ENCODE results near the gene ODAPH. TPM values are rescaled to one million over a fixed set of nuclear protein-coding genes. Genes with fewer than 3 reads are reported as not detected.
"Not testable (repeated sequence)": the region's sequence is repeated elsewhere in the genome, so short reads cannot be mapped to it uniquely, and the experiment has no call there.

The ODAPH gene, protein sequence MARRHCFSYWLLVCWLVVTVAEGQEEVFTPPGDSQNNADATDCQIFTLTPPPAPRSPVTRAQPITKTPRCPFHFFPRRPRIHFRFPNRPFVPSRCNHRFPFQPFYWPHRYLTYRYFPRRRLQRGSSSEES
- total RNA-seq = not detected

DNA sequence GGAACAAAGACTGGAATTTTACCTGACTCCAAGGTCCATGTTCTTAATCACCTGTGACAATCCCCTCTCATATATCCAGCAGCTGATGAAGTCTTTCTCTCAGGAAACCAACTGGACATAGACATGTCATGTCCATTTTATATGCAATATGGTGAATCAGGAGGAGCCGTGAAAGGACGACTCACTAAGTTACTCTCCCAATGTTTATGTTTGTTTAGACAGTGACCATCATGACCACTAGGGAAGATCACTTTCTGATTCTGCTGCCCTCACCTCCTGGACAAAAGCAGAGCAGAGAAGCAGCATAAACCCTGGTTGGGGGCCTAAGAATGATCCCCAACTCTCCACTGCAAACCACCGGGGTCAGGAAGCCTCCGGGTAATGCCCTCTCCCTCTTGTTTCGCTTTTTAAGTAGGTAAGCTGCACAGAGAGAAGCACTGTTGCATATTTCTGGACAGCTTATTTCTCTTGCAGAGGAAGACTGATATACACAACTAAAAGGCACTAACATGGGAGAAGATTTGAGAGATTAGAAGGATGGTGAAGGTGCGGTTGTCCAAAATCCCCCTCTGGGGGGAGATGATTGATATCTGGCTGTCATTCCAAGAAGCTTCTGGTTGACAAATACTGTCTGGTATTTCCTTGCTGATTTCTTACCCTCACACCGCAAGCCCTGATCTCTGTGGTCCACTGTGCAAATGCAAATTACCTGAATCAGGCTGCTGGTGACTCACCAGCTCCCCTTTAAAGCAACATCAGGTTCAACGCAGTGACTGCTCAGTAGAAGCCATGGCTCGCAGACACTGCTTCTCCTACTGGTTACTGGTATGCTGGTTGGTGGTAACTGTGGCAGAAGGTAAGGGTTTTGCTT is at the start of gene ODAPH:
ODAPH (plus strand) TSS at position 773 of the 871 bp plus-strand sequence; CDS start at position 790, 17 bp downstream.
- no peak for DNase-seq

DNA sequence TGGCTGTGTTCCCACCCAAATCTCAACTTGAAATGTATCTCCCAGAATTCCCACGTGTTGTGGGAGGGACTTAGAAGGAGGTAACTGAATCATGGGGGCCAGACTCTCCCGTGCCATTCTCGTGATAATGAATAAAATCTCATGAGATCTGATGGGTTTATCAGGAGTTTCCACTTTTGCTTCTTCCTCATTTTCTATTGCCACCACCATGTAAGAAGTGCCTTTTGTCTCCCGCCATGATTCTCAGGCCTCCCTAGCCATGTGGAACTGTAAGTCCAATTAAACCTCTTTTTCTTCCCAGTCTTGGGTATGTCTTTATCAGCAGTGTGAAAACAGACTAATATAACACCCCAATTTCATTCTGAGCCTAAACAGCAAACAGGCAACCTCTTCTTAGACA is 46.3 kb upstream of the ODAPH start:
- not testable (repeated sequence) for DNase-seq

DNA sequence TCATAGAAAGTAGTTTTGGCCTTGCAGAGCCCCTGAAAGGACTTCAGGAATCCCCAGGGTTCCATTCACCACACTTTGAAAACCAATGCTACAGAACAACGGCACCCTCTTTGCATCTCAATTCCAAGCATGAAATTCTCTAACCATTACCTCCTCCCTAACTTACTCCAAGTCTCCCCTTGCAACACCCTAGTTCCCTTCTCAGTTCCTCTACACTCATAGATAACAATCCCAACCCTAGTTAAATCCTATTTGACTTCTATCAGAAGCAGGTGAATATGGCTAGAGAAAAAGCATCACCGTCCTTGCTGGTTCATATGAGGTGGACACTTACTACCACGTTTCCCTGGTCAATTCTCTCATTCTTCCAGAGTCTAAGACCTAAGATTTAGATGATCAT is 44.0 kb upstream of the ODAPH start:
- no peak for DNase-seq

DNA sequence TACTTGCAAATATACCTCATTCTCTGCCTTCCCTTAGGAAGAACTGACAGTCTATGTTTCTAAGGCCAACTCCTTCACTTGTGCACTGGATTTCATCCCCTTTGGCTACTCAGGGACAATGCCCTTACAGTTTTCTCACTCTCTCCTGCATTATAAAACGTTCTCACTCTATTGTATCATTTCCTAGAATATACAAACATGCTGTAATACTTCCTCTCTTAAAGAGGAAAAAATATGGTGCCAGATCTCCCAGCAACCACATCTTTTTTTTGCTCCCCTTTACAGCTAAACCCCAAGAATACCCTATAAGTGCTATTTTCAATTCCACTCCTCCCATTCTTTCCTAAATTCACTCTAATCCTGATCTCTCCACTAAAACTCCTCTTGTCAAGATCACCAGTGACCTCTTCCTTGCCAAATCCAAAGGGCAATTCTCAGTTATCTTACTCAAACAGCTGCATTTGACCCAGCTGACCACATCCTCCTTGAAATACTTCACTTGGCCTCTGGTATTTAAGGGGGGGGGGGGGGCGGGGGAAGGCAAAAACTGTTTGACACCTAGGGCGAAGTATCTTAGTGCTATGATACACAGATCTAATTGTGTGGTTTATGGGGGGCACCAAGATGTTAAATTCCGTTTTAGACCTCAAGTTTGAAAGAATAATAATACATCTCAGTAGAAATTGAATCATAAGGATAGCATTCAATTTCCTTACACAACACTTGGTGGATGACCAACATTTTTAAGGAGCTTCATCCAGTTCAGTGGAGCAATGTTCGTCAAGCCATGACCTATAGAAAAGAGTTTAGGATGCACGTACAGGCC is 43.3 kb upstream of the ODAPH start:
- DNase-seq = no peak

DNA sequence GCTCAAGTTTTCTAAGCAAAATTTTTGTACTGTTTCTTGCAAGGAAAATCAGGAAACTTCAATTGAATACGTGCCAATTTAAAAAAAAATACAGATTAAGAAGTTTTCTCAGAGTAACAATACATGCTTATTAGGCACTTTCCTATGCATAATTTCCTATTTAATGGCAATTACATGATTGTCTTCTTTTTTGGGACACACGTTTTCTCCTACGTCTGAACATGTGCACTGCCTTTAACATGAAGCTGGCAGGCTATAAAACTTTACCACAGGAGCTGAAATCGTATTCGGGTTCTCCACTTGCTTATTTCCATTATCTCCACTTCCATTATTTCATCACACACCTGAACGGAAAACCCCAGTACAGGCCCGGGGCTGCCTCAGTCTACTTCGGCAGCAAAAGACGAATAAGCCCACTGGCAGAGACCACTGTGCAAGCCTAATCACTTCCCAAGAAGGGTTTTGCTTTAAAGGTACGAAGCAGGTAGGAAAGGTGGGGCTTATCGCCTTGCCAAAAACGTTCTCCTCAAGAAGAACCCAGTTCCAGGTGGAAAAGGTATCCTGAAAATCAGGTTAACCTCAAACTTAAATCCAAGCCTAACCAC is 42.2 kb upstream of the ODAPH start:
- no peak for DNase-seq

DNA sequence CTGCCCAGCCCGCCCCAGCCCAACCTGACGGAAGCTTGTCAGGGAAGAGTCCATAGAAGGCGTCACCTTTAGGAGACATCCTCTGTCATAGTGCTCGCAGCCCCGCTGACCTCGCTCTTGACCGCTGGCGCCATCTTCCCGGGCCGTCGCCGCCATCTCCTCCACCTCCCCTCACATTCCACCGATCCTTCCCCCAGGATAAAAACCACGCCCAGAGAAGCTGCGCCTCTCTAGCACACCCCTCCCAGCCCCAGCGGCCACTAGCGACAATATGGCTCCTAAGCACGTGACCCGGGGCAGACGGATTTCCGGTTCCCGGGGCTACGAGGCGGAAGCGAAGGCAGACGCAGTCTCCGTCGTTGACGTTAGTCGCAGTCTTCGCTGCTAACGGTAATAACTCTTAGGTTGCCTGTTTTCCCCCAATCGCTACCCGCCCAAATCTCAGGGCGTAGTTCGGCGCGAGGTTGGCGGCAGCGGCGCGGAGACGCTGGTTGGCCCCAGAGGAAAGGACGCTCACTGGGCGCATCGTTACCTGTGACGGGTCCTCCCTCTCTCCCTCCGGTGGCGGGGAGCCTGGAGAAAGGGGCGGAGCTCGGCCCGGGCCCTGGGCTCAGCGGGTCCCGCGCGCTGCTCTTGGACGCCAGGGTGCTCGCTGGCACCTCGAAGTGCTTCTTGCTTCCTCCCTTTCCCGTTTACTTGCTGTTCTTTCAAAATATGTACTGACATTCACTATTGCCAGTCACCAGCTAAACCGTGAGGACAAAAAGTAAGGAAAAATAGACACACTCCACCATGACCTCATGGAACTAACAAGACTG is 41.5 kb upstream of the ODAPH start, which contains the start of the genes RCHY1 and THAP6:
RCHY1 (minus strand) TSS at position 273 of the 818 bp plus-strand sequence; CDS start at position 156, 117 bp downstream.
THAP6 (plus strand) TSS at position 343 of the 818 bp plus-strand sequence. CDS start 980 bp downstream, outside the sequence.
- peak; percentile 95 for DNase-seq

DNA sequence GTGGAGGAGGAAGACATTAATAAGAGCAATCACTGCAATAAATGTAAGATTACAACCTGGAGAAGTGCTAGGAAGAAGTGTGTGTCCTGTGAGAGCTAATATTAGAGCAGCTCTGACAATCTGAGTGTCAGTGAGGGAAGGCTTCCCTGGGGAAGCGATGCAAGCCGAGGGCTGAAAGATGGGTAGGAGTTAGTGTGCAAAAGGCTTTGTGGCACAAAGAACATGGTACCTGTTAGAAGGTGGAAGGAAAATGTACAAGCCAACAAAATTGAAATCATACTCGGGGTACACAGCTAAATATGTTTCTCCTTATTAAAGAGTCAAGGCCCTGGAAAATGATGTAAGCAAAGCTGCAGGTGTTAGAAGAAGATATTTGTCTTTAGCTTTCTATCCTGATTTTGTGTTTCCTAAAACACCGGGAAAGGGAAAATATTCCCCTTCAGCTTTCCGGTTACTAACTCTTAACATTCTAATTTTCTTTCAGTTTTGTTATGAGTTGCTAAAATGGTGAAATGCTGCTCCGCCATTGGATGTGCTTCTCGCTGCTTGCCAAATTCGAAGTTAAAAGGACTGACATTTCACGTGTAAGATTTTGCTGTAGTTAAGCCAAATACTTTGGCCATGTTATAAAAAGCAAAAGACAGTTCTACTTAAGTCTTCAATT is 40.8 kb upstream of the ODAPH start:
- no peak for DNase-seq

DNA sequence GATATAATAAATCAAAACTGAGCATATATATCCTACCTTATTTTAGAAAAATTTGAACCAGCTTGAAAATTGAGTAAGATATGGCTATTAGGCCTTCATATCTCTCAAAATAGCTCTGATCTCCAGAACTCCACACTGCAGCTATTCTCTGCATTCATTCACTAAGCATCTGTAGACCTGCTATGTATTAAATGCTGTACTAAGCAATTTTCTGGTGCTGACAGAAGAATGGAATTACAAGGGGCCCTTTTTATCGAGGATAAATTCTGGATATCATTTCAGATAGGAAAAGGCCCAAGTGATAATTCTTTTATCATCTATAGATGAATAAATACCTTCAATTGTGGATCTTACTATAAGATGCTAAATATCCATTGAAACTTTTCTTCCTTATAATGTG is 39.7 kb upstream of the ODAPH start:
- DNase-seq = no peak

DNA sequence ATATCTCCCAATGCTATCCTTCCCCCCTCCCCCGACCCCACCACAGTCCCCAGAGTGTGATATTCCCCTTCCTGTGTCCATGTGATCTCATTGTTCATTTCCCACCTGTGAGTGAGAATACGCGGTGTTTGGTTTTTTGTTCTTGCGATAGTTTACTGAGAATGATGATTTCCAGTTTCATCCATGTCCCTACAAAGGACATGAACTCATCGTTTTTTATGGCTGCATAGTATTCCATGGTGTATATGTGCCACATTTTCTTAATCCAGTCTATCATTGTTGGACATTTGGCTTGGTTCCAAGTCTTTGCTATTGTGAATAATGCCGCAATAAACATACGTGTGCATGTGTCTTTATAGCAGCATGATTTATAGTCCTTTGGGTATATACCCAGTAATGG is 36.4 kb upstream of the ODAPH start:
- not testable (repeated sequence) for DNase-seq

DNA sequence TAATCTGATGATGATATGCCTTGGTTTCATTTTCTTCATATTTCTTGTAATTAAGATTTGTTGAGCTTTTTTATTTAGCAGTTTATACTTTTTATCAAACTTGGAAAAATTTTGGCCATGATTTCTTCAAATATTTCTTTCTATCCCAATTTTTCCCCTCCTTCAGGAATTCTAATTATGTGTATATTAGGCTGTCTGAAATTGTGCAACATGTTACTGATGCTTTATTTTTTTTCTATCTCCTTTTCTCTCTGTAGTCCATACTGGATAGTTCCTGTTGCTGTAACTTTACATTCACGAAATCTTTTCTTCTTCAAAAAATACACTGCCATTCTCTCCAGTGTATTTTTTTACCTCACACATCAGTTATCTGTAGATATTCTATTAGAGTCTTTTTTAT is 30.8 kb upstream of the ODAPH start:
- no peak for DNase-seq

DNA sequence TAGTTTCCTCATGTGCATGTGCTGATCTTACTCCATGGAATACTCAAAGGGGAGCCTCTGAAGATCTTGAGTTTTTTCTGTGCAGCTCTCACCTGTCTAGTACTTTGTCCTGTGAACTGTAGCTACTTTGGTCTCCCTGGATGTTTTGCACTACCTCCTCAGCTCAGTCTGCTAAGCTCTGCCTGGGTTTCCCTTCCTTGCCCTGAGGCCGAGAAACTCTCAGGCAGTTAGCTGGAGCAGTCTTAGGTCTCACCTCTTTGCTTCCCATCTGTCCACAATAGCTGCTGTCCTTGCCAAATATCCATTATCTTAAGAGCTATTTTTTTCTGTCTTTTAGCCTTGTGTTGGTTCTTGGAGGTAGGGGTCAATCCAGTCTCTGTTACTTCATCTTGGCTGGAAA is 30.0 kb upstream of the ODAPH start:
- no peak for DNase-seq

DNA sequence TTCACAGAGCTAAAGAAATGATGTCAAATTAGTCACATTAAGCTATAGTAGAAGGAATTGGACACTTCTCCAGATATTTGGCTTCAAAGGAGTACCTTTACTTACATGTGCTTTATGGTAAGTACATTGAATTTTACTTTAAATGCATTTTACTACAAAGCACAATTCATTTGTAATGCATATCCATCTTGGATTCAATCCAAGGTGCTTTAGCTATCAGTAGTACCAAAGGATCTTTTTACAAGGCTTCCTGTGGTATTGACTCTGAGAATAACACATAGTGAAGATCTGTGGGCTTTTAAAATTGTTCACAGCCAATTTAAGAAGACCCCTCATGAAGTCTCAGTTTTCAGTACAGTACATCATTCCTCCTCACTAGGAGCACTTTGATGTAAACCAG is 28.4 kb upstream of the ODAPH start:
- DNase-seq = no peak

DNA sequence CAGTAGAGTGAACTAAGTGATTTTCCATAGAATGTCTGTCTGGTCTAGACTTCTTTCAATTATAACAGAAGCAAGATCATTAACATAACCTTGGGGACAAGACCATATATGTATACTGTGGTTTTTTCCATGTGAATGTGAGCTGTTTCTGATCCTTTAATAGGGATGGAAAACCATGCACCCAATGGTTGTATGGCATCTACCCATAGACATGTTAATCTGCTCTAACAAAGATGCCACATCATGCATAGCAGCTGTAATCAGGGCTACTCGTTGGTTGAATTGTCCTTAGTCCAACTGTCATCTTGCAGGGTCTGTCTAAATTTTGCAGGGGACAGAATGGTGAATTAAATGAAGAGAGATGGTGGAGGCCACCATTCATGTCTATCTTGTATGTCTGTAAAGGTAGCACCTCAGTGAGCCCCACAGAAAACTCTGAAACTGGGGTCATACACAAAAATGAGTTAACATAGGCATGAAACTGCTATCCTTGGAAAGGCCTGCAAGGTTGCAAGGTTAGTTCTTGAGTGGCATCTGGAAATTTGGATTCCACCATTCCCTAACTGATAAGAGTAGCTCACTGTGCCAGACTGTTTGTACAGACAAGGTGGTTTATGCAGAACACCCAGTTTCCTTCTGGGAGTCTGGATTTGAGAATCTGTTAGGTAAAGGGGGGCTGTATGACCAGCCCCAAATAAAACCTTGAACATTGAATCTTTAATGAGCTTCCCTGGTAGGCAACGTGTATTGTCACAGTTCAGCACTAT is 25.1 kb upstream of the ODAPH start:
- no peak for DNase-seq

DNA sequence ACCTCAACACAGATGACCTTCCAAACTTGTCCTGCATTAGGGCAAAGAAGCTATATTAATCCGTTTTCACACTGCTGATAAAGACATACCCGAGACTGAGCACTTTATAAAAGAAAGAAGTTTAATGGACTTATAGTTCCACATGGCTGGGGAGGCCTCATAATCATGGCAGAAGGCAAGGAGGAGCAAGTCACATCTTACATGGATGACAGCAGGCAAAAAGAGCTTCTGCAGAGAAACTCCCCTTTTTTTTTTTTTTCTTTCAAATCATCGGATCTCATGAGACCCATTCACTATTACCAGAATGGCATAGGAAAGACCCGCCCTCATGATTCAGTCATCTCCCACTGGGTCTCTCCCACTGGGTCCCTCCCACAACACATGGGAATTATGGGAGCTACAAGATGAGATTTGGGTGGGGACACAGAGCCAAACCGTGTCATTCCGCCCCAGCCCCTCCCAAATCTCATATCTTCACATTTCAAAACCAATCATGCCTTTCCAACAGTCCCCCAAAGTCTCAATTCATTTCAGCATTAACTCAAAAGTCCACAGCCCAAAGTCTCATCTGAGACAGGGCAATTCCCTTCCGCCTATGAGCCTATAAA is 24.2 kb upstream of the ODAPH start:
- DNase-seq = not testable (repeated sequence)

DNA sequence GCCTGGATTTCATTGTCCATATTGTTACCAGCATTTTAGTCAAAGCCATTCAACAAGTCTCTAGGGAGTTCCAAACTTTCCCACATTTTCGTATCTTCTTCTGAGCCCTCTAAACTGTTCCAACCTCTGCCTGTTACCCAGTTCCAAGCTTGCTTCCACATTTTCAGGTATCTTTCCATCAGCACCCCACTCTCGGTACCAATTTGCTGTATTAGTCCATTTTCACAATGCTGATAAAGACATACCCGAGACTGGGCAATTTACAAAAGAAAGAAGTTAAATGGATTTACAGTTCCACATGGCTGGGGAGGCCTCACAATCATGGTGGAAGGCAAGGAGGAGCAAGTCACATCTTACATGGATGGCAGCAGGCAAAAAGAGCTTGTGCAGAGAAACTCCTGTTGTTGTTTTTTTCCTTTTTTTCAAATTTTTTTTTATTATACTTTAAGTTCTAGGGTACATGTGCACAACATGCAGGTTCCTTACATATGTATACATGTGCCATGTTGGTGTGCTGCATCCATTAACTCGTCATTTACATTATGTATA is 22.5 kb upstream of the ODAPH start:
- not testable (repeated sequence) for DNase-seq

DNA sequence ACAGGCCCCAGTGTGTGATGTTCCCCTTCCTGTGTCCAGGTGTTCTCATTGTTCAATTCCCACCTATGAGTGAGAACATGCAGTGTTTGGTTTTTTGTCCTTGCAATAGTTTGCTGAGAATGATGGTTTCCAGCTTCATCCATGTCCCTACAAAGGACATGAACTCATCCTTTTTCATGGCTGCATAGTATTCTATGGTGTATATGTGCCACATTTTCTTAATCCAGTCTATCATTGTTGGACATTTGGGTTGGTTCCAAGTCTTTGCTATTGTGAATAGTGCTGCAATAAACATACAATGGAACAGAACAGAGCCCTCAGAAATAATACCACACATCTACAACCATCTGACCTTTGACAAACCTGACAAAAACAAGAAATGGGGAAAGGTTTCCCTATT is 21.9 kb upstream of the ODAPH start:
- DNase-seq = not testable (repeated sequence)

DNA sequence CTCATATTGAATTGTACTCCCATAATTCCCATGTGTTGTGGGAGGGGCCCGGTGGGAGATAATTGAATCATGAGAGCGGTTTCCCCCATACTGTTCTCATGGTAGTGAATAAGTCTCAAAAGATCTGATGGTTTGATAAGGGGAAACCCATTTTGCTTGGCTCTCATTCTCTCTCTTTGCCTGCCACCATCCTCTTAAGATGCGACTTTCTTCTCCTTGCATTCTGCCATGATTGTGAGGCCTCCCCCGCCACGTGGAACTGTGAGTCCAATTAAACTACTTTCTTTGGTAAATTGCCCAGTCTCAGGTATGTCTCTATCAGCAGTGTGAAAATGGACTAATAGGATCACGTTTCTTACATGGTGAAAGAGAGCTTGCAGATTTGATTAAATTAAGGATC is 18.6 kb upstream of the ODAPH start:
- not testable (repeated sequence) for DNase-seq

DNA sequence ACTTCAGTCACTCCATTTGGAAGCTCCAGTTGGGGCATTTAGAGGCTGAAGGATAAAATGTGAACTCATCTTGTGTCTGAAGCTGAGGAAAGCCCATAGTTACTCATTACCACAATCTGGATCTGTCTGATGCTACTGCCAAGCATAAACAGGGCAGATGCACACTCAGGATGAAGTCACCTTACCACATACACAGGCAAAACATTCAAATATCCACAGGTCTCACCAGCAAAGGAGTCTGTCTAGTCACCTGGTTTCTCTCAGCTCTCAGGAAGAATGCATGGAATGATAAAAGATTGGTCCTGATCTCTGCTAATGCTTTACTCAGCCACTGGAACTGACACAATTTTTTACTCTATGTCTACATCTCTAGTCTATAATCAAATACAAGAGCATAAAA is 13.0 kb upstream of the ODAPH start:
- DNase-seq = no peak

DNA sequence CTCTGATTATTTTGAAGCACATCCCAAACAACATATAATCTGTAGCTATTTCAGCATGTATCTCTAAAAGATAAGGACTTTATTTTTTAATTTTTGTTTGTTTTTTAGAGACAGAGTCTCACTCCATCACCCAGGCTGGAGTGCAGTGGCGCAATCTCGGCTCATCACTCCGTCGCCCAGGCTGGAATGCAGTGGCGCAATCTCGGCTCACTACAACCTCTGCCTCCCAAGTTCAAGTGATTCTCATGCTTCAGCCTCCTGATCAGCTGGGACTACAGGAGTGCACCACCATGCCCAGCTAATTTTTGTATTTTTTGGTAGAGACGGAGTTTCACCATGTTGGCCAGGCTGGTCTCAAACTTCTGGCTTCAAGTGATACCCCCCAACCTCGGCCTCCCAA is 11.6 kb upstream of the ODAPH start:
- DNase-seq = not testable (repeated sequence)

Measured in skin of body (tissue), 2 donors.